Upper lobe of right lung (tissue), 1 donor: ENCODE data around the gene ZNF621. TPM values are rescaled to one million over a fixed set of nuclear protein-coding genes. Genes with fewer than 3 reads are reported as not detected.

ENCODE experiments used
- ATAC-seq: fragments of 200-7000 bp; cut with Tn5 transposase; one replicate; pipeline ENCODE4 v1.9.1; 2020; ENCODE audit warnings: mild to moderate bottlenecking, moderate library complexity
- DNase-seq: peaks from one replicate; pipeline ENCODE4 v3.0.0-alpha.2; 2020
- H3K27ac ChIP-seq: fragments of 200-600 bp; one replicate; pipeline ENCODE4 v1.8.0; 2022
- H3K27me3 ChIP-seq: fragments of 200-600 bp; one replicate; pipeline ENCODE4 v1.8.0; 2022; ENCODE audit warnings: mild to moderate bottlenecking
- H3K36me3 ChIP-seq: fragments of 200-600 bp; one replicate; pipeline ENCODE4 v1.8.0; 2022
- H3K4me1 ChIP-seq: fragments of 200-600 bp; one replicate; pipeline ENCODE4 v1.8.0; 2022
- H3K4me3 ChIP-seq: fragments of 200-600 bp; one replicate; pipeline ENCODE4 v1.8.0; 2022; ENCODE audit warnings: mild to moderate bottlenecking
- H3K9me3 ChIP-seq: fragments of 200-600 bp; one replicate; pipeline ENCODE4 v1.8.0; 2022
- intact Hi-C: fragments of 100-400 bp; cut with DNase I; formaldehyde crosslinking; loops from one replicate; pipeline ENCODE4 v1.11.0; 2022
- total RNA-seq: library from RNA; stranded (reverse); fragmentation: NEBNext Ultra II Directional; extraction: Animal tissue kit (Norgen Biotek cat#: 25700); gene quantifications from one replicate; pipeline ENCODE4 v1.2.1, GENCODE V29; 2021
- TF ChIP-seq, protein P1 (sequence below): fragments of 200-600 bp; IDR thresholded peaks from one replicate; pipeline ENCODE4 v1.8.0; 2022; ENCODE audit warnings: antibody characterized with exemption
- donor health status: DM: no; HTN: yes; CAD: no; lungs with severe emphysema.

ZNF621 gene
- total RNA-seq, 1 donor from 2014 or later = 20.1 TPM

- Histone ChIP-seq H3K4me3 (peak within 1 kb of the TSS; percentile 70), H3K9me3 (no peaks in the 10 kb centered on the region), H3K27me3 (no peaks in the 10 kb centered on the region), H3K4me1 (peaks cover 14% of the 10 kb centered on the region), H3K36me3 (peaks cover 7% of the 10 kb centered on the region), H3K27ac (peak within 1 kb of the TSS; percentile 82)
- ATAC-seq (peak; percentile 97), DNase-seq (peak; percentile 92)
- TF ChIP-seq, protein P1, sequence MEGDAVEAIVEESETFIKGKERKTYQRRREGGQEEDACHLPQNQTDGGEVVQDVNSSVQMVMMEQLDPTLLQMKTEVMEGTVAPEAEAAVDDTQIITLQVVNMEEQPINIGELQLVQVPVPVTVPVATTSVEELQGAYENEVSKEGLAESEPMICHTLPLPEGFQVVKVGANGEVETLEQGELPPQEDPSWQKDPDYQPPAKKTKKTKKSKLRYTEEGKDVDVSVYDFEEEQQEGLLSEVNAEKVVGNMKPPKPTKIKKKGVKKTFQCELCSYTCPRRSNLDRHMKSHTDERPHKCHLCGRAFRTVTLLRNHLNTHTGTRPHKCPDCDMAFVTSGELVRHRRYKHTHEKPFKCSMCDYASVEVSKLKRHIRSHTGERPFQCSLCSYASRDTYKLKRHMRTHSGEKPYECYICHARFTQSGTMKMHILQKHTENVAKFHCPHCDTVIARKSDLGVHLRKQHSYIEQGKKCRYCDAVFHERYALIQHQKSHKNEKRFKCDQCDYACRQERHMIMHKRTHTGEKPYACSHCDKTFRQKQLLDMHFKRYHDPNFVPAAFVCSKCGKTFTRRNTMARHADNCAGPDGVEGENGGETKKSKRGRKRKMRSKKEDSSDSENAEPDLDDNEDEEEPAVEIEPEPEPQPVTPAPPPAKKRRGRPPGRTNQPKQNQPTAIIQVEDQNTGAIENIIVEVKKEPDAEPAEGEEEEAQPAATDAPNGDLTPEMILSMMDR = peak; percentile 32
- intact Hi-C loops = no loop called here
Measured at GRCh38 chr3:40505599-40506462, 18.9 kb upstream of the ZNF621 start, which contains the start of gene ZNF620. Gene ZNF620 (plus strand): TSS chr3:40506039. CDS start chr3:40506353, 314 bp downstream.

DNA sequence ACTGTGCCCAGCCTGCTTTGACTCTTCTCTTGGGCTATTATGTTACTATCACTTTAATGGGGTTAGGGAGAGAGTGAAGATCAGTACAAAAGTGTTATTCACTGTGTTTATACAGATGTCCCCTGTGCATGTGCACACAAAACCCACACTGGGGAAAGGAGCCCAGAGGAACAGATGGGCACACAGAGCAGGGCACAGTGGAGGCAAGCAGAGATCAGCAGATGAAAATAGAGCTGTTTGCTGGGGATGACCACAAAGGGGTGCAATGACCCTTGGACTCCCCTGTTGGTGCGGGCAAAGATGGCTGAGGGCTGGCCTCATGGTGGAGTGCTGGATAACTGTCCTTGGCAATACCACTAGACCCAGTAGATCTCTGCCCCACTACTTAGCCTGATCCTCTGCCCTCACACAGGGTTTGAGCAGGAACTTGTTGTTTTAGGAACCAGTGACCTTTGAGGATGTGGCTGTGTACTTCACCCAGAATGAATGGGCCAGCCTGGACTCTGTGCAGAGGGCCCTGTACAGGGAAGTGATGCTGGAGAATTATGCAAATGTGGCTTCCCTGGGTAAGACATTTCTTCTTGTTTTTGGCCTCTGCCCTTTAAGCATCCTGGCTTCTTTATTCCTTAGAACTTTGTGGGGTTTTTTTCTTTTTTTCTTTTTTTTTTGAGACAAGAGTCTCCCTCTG is 13.6 kb upstream of the ZNF621 start:
- no peak overlapping the region for H3K27ac ChIP-seq
- peaks cover 4% of the 10 kb centered on the region for H3K4me1 ChIP-seq
- H3K4me3 ChIP-seq = no peak overlapping the region
- no peaks in the 10 kb centered on the region for H3K27me3 ChIP-seq
- intact Hi-C loops = no loop called here
- ATAC-seq (peak; percentile 21), DNase-seq (no peak)
- H3K36me3 ChIP-seq = peaks cover 27% of the 10 kb centered on the region
- no peaks in the 10 kb centered on the region for H3K9me3 ChIP-seq
- TF ChIP-seq, protein P1 = no peak

DNA sequence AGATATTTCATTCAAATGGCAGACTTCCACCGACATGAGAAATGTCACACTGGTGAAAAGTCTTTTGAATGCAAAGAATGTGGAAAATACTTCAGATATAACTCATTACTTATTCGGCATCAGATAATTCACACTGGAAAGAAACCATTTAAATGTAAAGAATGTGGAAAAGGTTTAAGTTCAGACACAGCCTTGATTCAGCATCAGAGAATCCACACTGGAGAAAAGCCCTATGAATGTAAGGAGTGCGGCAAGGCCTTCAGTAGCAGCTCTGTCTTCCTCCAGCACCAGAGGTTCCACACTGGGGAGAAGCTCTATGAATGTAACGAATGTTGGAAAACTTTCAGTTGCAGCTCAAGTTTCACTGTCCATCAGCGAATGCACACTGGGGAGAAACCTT is 8.6 kb upstream of the ZNF621 start:
- no peaks in the 10 kb centered on the region for H3K9me3 ChIP-seq
- intact Hi-C loops = no loop called here
- no peaks in the 10 kb centered on the region for H3K4me1 ChIP-seq
- peaks cover 27% of the 10 kb centered on the region for H3K36me3 ChIP-seq
- H3K27me3 ChIP-seq = no peaks in the 10 kb centered on the region
- DNase-seq (no peak), ATAC-seq (no peak)
- H3K4me3 ChIP-seq = no peak overlapping the region
- no peak overlapping the region for H3K27ac ChIP-seq
- TF ChIP-seq, protein P1 = no peak

- TF ChIP-seq, protein P1 = no peak
- no peaks in the 10 kb centered on the region for H3K4me1 ChIP-seq
- H3K27me3 ChIP-seq = no peaks in the 10 kb centered on the region
- intact Hi-C loops = no loop called here
- DNase-seq (no peak), ATAC-seq (no peak)
- no peak overlapping the region for H3K27ac ChIP-seq
- H3K4me3 ChIP-seq = no peak overlapping the region
- no peaks in the 10 kb centered on the region for H3K9me3 ChIP-seq
- H3K36me3 ChIP-seq = peaks cover 27% of the 10 kb centered on the region
Measured at GRCh38 chr3:40518067-40518466, 6.7 kb upstream of the ZNF621 start.

GRCh38 chr3:40518848-40519247 is 5.9 kb upstream of the ZNF621 start:
- Histone ChIP-seq H3K27me3 (no peaks in the 10 kb centered on the region), H3K27ac (no peak overlapping the region), H3K4me1 (no peaks in the 10 kb centered on the region), H3K36me3 (peaks cover 24% of the 10 kb centered on the region), H3K9me3 (no peaks in the 10 kb centered on the region), H3K4me3 (no peak overlapping the region)
- TF ChIP-seq, protein P1 = no peak
- intact Hi-C loops = no loop called here
- ATAC-seq = no peak
- no peak for DNase-seq
